ENCODE measurements around the gene SCAMP5. TPM values are rescaled to one million over a fixed set of nuclear protein-coding genes. Genes with fewer than 3 reads are reported as not detected.

Gene SCAMP5
- total RNA-seq, 1 experiment from 2014 or later = 70.1 TPM

- TF ChIP-seq MLX (CRISPR knock-in tag; IDR thresholded peaks at IDR 0.05) = no peak
- no peak for TF ChIP-seq SOX15 (CRISPR knock-in tag; IDR thresholded peaks at IDR 0.05)
- no peak for TF ChIP-seq ZNF219 (CRISPR knock-in tag; IDR thresholded peaks at IDR 0.05; ENCODE audit: borderline replicate concordance)
- no peak for TF ChIP-seq USF2 (CRISPR knock-in tag; IDR thresholded peaks at IDR 0.05)
- TF ChIP-seq ZNF396 (CRISPR knock-in tag; IDR thresholded peaks at IDR 0.05; ENCODE audit: borderline replicate concordance) = no peak
- TF ChIP-seq OVOL2 (CRISPR knock-in tag; IDR thresholded peaks at IDR 0.05; ENCODE audit: borderline replicate concordance) = no peak
- no peak for TF ChIP-seq NFYB (CRISPR knock-in tag; conservative IDR thresholded peaks at IDR 0.05; ENCODE audit: low read depth)
- TF ChIP-seq ZNF138 (CRISPR knock-in tag; conservative IDR thresholded peaks at IDR 0.05) = no peak
- TF ChIP-seq RELA (CRISPR knock-in tag; IDR thresholded peaks at IDR 0.05; ENCODE audit: borderline replicate concordance) = no peak
- TF ChIP-seq ZNF232 (CRISPR knock-in tag; IDR thresholded peaks at IDR 0.05) = no peak
Observed at GRCh38 chr15:75023872-75024636, 28.7 kb downstream of the SCAMP5 start (continued).

- Mint-ChIP-seq H3K4me3 (peak overlapping the region; percentile 96), H3K4me1 (peaks cover 30% of the 10 kb centered on the region), H3K27me3 (ENCODE audit: low read depth) (no peaks in the 10 kb centered on the region), H3K9me3 (no peaks in the 10 kb centered on the region), H3K27ac (no peak overlapping the region), H3K36me3 (0 out of 2 replicates have a peak, but pooled peaks cover 2% of the 10 kb centered on the region)
- DNase-seq (ENCODE audit: low spot score) (no peak), ATAC-seq (no peak)
- CTCF ChIA-PET = no interaction called here
- TF ChIP-seq TP53 (CRISPR knock-in tag; IDR thresholded peaks at IDR 0.05) = no peak
- no peak for TF ChIP-seq PRDM15 (CRISPR knock-in tag; IDR thresholded peaks at IDR 0.05)
- TF ChIP-seq EMX1 (CRISPR knock-in tag; IDR thresholded peaks at IDR 0.05) = no peak
- TF ChIP-seq ATF2 (CRISPR knock-in tag; IDR thresholded peaks at IDR 0.05; ENCODE audit: borderline replicate concordance, low read depth) = no peak
- no peak for TF ChIP-seq ZNF425 (CRISPR knock-in tag; conservative IDR thresholded peaks at IDR 0.05)
- no peak for TF ChIP-seq ZNF532 (CRISPR knock-in tag; IDR thresholded peaks at IDR 0.05; ENCODE audit: borderline replicate concordance)
- TF ChIP-seq KAT7 (CRISPR knock-in tag; IDR thresholded peaks at IDR 0.05; ENCODE audit: borderline replicate concordance) = no peak
- TF ChIP-seq ELF4 (CRISPR knock-in tag; IDR thresholded peaks at IDR 0.05; ENCODE audit: low read depth) = no peak
- POLR2A ChIA-PET = no interaction called here
Observed at GRCh38 chr15:75025107-75025506, 29.7 kb downstream of the SCAMP5 start.

Measured in WTC11 (cell line).